ENCODE data around the gene INPP5A.

Gene INPP5A

GRCh38 chr10:132607491-132607890 lies 69.9 kb downstream of the INPP5A start:
- no peak for DNase-seq (ENCODE audit: low read depth, low spot score)

DNA sequence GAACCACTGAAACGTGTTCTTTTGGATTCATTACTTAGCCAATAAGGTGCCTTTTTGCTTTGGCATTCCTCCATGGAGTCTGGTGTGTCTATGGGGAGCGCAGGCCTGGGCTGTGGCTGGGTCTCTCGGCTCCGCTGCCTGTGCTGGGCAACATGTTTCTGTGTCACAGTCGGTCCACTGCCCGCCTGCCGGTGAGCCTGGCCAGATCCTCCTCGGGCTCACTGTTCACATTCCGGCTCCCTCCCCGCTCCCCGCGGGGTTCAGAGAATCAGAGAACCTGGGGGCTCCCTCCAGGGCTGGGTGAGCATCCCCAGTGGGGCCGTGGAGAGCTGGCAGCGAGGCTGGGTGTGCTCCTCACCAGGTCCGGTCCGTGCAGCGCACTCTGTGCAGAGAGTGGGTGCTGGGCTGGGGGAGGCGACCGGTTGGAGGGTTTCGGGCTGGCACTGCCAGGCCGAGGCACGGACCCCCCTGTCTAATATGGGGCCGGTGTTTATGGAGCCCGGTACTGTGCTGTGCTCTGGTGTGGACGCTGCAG lies 70.4 kb downstream of the INPP5A start:
- no peak for DNase-seq (ENCODE audit: low read depth, low spot score)
- no peak overlapping the region for H3K27ac ChIP-seq

More at GRCh38 chr10:132607491-132607890, 69.9 kb downstream of the INPP5A start:
- no peak overlapping the region for H3K27ac ChIP-seq

DNA sequence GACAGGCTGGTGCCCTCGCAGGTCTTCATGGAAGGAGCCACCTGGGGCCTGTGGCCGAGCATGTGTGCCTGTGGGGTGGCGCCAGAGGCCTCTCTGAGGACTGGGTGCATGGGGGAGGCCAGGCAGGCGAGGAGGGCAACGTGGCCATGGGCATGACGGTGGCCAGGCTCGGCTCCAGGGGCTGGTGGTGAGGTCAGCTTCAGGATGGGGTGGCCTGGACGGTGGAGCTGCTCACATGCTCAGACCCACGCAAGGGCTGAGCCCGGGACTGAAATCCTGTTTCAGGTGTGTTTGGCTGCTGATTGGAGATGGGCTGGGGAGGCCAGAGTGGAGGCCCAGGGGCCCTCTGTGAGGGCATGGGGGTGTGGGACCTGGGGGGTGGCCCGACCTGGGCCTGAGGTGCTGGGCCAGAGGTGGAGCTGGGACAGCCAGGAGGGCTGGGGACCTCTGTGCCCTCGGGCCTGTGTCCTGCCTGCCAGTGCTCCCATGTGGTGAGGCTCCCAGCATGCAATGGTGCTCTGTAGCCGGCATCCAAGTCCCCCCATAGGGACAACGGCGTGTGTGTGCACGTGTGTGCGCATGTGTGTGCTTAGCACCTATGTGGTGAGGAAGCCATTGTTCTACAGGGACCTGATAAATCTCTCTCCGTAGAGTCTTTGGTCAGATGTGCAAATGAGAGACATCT lies 71.1 kb downstream of the INPP5A start:
- no peak overlapping the region for H3K27ac ChIP-seq
- no peak for DNase-seq (ENCODE audit: low read depth, low spot score)

DNA sequence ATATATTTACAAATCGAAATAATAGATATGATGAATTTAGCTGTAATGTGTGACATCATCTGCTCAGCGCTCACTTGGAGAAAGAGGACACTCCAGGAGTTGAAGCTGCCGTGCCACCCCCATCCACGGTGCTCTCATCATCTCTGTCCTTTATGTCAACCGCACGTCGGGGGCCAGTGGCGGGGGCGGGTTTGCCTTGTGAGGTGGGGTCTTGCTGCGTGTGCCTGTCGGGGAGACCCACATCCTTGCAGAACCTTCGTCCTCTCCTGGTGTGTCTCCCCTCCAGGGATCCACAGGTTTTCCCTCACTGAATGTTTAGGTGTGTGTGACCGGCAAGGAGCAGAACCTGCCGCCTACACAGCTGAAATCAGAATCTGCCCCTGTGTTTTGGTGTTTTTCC lies 71.6 kb downstream of the INPP5A start:
- no peak for DNase-seq (ENCODE audit: low read depth, low spot score)
- H3K27ac ChIP-seq = no peak overlapping the region

DNA sequence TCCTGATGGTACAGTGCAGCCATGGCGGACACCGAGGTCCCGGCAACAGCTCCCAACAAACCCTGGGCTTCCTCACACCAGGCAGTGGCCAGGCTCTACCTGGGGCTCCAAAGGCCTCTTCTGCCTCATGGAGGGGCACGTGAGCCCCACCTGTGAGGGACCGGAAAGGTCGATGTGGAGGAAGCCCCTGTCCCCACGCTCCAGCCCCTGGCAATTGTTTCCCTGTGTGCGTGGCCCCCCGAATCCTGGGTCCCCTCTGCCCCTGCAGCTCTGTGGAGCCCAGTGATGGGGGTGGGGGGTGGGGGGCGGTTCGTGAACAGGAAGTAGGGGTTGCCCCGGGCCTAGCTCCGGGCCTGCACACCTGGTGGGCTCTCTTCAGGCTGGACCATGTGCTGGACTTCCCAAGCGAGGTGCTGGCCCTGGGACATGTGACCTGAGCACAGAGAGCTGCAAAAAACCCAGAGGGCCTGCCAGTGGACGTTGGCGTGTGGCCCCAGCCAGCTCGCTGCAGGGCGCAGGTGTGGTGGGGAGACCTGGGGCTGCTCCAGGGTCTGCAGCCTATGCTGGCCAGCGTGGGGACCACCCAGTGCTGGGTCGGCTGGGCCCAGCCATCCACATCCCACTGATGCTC lies 72.6 kb downstream of the INPP5A start:
- no peak overlapping the region for H3K27ac ChIP-seq
- no peak for DNase-seq (ENCODE audit: low read depth, low spot score)

- DNase-seq (ENCODE audit: low read depth, low spot score) = no peak
Measured at GRCh38 chr10:132611026-132611910, 73.7 kb downstream of the INPP5A start.

GRCh38 chr10:132611986-132612385 lies 74.4 kb downstream of the INPP5A start:
- no peak overlapping the region for H3K27ac ChIP-seq
- no peak for DNase-seq (ENCODE audit: low read depth, low spot score)

More at GRCh38 chr10:132611026-132611910, 73.7 kb downstream of the INPP5A start:
- no peak overlapping the region for H3K27ac ChIP-seq

GRCh38 chr10:132612571-132613504 lies 75.3 kb downstream of the INPP5A start:
- H3K27ac ChIP-seq = no peak overlapping the region
- no peak for DNase-seq (ENCODE audit: low read depth, low spot score)

- H3K27ac ChIP-seq = no peak overlapping the region
- no peak for DNase-seq (ENCODE audit: low read depth, low spot score)
Measured at GRCh38 chr10:132613566-132614348, 76.2 kb downstream of the INPP5A start.

GRCh38 chr10:132614431-132615340 lies 77.1 kb downstream of the INPP5A start:
- DNase-seq (ENCODE audit: low read depth, low spot score) = no peak
- no peak overlapping the region for H3K27ac ChIP-seq

GRCh38 chr10:132615341-132616169 lies 78.0 kb downstream of the INPP5A start:
- H3K27ac ChIP-seq = no peak overlapping the region

GRCh38 chr10:132616170-132616995 lies 78.8 kb downstream of the INPP5A start:
- no peak overlapping the region for H3K27ac ChIP-seq
- no peak for DNase-seq (ENCODE audit: low read depth, low spot score)

More at GRCh38 chr10:132615341-132616169, 78.0 kb downstream of the INPP5A start:
- no peak for DNase-seq (ENCODE audit: low read depth, low spot score)

DNA sequence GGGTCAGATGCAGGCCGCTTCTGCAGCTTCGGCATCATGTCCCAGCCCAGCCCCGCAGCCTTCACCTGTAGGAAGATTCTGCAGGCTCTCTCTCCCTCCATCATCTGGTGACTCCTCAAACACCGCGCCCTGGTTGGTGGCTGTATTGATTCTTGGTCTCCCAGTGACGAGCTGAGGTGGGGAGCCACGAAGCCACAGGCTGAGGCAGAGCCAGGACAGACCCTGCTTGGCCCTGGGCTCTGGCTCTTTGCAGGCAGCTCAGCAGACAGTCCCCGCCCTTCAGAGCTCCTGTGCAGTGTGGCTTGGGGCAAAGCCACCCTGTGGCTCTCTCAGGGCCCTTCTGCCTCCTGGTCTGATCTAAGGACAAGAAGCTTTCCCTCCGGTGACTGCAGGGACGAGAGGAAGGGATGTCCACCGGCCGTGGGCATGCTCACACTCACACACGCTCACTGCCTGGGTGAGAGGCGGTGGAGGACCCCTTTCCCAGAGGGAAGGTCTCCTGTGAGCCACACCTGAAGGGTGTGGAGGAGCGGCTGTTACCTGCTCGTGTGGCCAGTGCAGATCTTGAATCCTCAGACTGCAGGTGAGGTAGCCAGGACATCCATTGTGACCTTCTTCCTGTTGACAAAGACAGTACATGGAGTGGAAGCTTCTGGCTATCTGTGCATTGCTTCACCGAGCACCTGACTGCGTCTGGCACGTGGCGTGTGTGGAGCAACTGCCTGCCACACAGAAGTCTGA lies 79.6 kb downstream of the INPP5A start:
- no peak overlapping the region for H3K27ac ChIP-seq
- DNase-seq (ENCODE audit: low read depth, low spot score) = no peak

- H3K27ac ChIP-seq = no peak overlapping the region
- DNase-seq (ENCODE audit: low read depth, low spot score) = no peak
Measured at GRCh38 chr10:132617737-132618052, 80.1 kb downstream of the INPP5A start.

DNA sequence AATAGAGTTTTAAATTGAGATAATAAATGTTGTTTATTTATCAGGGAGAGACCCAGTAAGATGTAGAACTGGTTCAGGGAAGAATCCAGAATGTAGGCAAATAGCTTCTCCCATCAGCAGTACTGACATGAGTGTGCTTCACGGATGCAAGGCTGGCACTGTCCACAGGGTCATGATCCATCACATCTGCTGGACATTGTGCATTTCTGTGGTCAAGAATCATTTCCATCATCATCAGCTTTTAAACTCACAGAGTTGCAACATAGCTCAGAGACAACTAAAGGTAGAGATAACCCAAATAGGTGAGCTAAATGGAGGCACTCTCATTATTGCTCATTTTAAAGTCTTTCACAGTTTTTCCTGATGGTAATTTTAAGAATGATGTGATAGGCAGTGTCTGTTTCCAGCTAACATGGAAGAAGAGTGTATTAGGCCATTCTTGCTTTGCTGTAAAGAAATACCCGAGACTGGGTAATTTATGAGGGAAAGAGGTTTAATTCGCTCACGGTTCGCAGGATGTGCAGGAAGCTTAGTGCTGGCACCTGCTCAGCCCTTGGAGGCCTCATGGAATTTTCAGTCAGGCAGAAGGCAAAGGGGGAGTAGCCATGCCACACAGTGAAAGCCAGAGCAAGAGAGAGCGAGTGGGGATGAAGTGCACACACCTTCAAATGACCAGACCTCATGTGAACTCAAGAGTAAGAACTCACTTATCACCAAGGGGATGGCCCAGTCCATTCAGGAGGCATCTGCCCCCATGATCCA lies 80.8 kb downstream of the INPP5A start:
- H3K27ac ChIP-seq = no peak overlapping the region
- no peak for DNase-seq (ENCODE audit: low read depth, low spot score)
